ENCODE results near the gene HSPBP1. TPM values are rescaled to one million over a fixed set of nuclear protein-coding genes. Genes with fewer than 3 reads are reported as not detected.
A peak's percentile ranks its signal among the peaks of the same experiment; 100 is the strongest.

Gene HSPBP1
- total and polyA plus RNA-seq, 9 of the 15 experiments (the other 6 are each of a cell fraction or from before 2014, with no cell fraction given), result 0.83 to 81.3 (median 21.8) TPM

GRCh38 chr19:55305983-55306562 lies 26.2 kb upstream of the HSPBP1 start (continued):
- TF ChIP-seq MGA (IDR thresholded peaks at IDR 0.05), result no peak
- TF ChIP-seq ZBTB34 (CRISPR knock-in tag; IDR thresholded peaks at IDR 0.05), result no peak
- no peak for TF ChIP-seq ZNF830 (CRISPR knock-in tag; IDR thresholded peaks at IDR 0.05)
- peak in 1 of 2 experiments; percentile 31; a peak in 1 of 4 replicates for TF ChIP-seq SIX5 (IDR thresholded peaks at IDR 0.05; ENCODE audit: borderline replicate concordance in 1 of 2, insufficient read depth in 1 of 2, low read depth in 1 of 2, low read length in 2 of 2)
- no peak for TF ChIP-seq BMI1 (IDR thresholded peaks at IDR 0.05; ENCODE audit: low read length)
- no peak for TF ChIP-seq SMARCB1 (IDR thresholded peaks at IDR 0.05; ENCODE audit: insufficient read length, low read depth)
- no peak for TF ChIP-seq DMBX1 (CRISPR knock-in tag; IDR thresholded peaks at IDR 0.05; ENCODE audit: borderline replicate concordance)
- no peak for TF ChIP-seq HBP1 (CRISPR knock-in tag; IDR thresholded peaks at IDR 0.05)
- TF ChIP-seq NR2F6 (CRISPR knock-in tag; IDR thresholded peaks at IDR 0.05), result no peak
- 0 out of 2 replicates have a peak, but pooled peaks have one; percentile 3 for TF ChIP-seq ZNF395 (CRISPR knock-in tag; IDR thresholded peaks at IDR 0.05)
